GM18873 (cell line): ENCODE measurements around the gene SNX3.
A peak's percentile ranks its signal among the peaks of the same experiment; 100 is the strongest.
"Not testable (repeated sequence)": the region's sequence is repeated elsewhere in the genome, so short reads cannot be mapped to it uniquely, and the experiment has no call there.

Source experiments
- ATAC-seq: cut with Tn5 transposase; IDR thresholded peaks from one replicate; pipeline ENCODE4 v1.9.1; 2021; ENCODE audit warnings: mild to moderate bottlenecking, moderate library complexity, moderate number of reproducible peaks; ENCODE audit not compliant: unreplicated experiment, low FRiP score

SNX3 gene

DNA sequence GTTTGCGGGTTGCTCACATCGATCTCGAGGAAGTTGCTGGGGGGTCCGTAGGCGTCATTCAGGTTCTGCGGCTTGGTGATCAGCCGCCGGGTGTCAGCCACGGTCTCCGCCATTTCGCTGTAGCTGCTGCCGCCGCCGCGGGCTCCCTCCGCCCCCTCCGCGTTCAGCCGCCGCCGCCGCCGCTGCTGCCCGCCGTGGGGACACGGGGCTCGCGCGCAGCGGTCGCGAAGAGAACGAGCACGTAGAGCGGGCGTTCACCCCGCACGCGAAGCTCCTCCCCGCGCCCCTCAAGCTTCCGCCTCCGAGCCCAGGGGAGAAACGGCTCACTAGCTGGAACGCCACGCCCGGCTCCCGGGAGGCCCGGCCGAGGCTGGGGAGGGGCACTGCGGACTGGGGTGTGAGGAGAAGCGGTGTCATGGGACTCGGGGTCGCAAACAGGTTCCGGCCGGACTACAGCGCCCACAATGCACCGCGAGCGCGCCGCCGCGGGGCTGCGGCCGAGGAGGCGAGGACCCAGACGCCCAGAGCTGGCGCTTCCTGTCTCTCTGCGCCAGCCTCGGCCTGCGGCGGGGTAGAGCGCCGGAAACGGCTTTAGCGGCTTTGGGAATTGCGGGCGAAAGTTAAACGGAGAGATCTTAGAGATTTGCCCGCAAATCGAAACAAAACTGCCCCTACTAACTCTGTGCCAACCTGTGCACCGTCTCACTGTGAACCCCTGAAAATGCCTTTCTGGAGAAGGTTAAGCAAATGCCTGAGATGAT, at the start of gene SNX3:
Gene SNX3, minus strand, starts transcription at position 232 of the 761 bp plus-strand sequence. Its CDS starts 119 bp downstream, at position 113.
- ATAC-seq: peak; percentile 84

GRCh38 chr6:108309844-108310243, 49.0 kb upstream of the SNX3 start:
- no peak for ATAC-seq

GRCh38 chr6:108308641-108309040, 47.8 kb upstream of the SNX3 start:
- not testable (repeated sequence) for ATAC-seq

DNA sequence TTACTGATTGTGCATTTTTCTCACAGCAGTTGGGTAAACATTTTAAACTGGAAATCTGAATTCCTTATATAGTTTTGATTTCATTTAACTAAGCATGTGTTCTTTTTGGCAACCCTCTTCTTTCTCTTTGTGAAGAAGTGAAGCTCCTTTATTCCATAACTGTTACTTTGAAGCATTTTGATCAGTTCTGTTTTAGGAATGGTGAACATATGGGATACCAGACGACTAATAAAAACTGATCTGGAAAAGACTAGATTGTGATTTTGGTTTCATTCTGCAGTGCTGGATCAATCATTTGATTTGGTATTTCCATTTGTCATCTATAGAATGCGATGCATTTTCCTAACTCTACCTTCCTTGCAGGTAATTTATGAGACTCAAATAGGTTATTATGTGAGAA, 43.8 kb upstream of the SNX3 start:
- ATAC-seq: no peak

DNA sequence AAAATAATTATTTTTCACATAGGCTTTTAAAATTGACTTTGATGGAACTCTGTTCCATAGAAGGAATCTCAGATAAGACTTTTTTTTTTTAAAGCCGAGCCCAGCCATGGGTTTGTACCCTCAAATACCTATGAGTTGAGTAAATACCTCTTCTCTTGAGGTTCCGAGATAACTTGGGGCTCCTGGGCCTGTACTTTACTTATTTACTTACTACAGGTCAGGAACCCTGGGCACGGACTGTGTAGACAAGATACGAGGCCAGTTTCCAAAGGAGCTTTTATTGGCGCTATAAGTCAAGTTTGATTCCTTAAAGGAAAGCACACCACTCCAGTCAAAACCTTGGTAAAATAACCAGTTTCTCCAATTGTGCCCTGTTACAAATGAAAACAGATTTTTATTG, 41.5 kb upstream of the SNX3 start:
- no peak for ATAC-seq

- no peak for ATAC-seq
Observed at GRCh38 chr6:108295676-108296075, 34.8 kb upstream of the SNX3 start.

GRCh38 chr6:108294727-108295625, 34.1 kb upstream of the SNX3 start, which contains the start of gene AFG1L:
Gene AFG1L (plus strand): TSS chr6:108295054. CDS start chr6:108295080, 26 bp downstream.
- peak; percentile 82 for ATAC-seq

GRCh38 chr6:108294297-108294726, 33.5 kb upstream of the SNX3 start:
- peak; percentile 14 for ATAC-seq

GRCh38 chr6:108293527-108294296, 32.9 kb upstream of the SNX3 start:
- no peak for ATAC-seq

GRCh38 chr6:108292561-108292960, 31.7 kb upstream of the SNX3 start:
- ATAC-seq: not testable (repeated sequence)

- ATAC-seq: no peak
Observed at GRCh38 chr6:108291091-108291490, 30.3 kb upstream of the SNX3 start.

GRCh38 chr6:108288742-108289141, 27.9 kb upstream of the SNX3 start:
- ATAC-seq: no peak

- no peak for ATAC-seq
Observed at GRCh38 chr6:108287373-108287772, 26.5 kb upstream of the SNX3 start.

DNA sequence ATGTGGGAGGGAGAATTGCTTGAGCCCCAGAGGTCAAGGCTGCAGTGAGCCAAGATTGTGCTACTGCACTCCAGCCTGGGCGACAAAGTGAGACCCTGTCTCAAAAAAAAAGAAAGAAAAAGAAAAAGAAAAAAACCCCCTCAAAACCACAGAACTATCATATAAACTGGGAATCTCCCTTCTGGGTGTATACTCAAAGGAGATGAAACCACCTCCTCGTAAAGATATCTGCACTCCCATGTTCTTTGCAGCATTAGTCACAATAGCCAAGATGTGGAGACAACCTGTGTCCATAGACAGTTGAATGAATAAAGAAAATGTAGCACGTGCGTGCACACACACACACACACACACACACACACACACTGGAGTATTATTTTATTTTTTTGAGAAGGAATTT, 25.5 kb upstream of the SNX3 start:
- ATAC-seq: no peak

DNA sequence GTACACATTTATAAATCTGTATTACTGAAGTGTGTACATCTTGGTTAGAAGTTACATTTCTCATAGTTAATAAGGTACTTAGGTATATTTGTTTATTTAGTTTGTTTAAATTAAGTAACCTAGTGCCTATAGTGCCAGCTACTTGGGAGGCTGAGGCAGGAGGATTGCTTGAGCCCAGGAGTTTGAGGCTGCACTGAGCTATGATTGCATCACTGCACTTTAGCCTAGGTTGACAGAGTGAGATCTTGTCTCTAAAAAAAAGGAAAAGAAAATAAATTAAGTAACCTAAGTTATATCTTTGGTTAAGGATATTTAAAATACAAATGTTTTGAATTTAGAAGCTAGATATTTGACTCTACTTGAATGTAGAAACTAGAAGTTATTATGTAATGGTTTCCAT, 24.5 kb upstream of the SNX3 start:
- ATAC-seq: no peak

- no peak for ATAC-seq
Observed at GRCh38 chr6:108277831-108278230, 17.0 kb upstream of the SNX3 start.

DNA sequence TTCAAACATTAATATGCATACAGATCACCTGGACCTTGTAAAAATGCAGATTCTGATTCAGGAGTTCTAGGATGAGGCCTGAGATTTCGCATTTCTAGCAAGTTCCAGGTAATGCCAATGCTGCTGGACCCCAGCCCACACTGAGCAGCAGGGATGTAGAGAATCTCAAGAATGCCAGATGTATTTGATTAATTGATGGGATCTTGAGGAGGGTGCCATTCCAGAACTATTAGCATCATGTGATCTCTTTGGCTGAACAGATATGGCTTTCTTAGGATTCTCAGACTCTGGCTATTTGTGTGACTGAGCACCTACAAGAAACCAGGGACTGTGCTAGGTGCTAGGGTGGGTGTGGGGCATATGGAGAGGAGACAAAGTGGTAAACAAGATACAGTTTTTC, 16.5 kb upstream of the SNX3 start:
- ATAC-seq: no peak

DNA sequence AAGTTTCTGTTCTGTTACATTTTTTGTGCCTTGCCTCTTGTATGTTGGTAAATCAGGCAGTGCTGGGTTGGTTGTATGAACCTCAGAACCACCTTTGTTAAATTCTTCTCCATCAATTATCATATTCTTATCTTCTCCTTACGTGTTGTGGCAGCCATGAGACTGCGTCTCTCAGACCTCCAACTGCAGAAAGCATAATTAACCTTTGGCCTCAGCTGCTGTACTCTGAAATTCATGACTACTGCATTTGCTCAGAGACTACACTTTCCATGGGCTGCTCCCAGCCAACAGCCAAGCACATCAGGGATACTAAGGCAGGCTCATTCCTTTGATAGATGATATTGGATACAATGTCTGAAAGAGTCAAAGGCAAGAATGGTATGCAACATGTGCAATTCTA, 15.1 kb upstream of the SNX3 start:
- no peak for ATAC-seq

DNA sequence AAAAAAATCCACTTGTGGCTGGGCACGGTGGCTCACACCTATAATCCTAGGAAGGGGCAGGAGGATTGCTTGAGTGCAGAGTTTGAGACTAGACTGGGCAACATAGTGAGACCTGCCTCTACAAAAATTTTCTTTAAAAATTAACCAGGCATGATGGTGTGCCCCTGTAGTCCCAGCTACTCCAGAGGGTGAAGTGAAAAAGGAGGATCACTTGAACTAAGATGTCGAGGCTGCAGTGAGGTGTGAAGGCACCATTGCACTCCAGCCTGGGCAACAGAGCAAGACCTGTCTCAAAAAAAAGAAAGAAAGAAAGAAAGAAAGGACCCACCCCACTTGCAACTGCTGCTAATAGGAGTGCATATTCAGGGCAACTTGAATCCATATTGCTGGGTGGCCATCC, 13.7 kb upstream of the SNX3 start:
- ATAC-seq: no peak

DNA sequence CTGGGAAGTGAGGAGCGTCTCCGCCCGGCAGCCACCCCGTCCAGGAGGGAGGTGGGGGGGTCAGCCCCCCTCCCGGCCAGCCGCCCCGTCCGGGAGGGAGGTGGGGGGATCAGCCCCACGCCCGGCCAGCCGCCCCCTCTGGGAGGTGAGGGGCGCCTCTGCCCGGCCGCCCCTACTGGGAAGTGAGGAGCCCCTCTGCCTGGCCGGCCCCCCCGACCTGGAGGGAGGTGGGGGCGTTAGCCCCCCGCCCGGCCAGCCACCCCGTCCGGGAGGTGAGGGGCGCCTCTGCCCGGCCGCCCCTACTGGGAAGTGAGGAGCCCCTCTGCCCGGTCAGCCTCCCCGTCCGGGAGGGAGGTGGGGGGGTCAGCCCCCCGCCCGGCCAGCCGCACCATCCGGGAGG, 9.1 kb upstream of the SNX3 start:
- not testable (repeated sequence) for ATAC-seq

- no peak for ATAC-seq
Observed at GRCh38 chr6:108268845-108269244, 8.0 kb upstream of the SNX3 start.
